Measurements from ENCODE around the gene ZNF740.
A peak's percentile ranks its signal among the peaks of the same experiment; 100 is the strongest.
"Not testable (repeated sequence)": the region's sequence is repeated elsewhere in the genome, so short reads cannot be mapped to it uniquely, and the experiment has no call there.

ZNF740 gene

GRCh38 chr12:53180220-53180930 is at the start of gene ZNF740, which contains the start of gene CSAD:
Gene ZNF740, plus strand, starts transcription at chr12:53180722. Its CDS starts 1,262 bp downstream, at chr12:53181984.
Gene CSAD, minus strand, starts transcription at chr12:53180925. Its CDS starts 7,455 bp downstream, at chr12:53173470.
- DNase-seq = peak; percentile 98

GRCh38 chr12:53131844-53132243 is 48.7 kb upstream of the ZNF740 start:
- no peak for DNase-seq

- no peak for DNase-seq
Observed at GRCh38 chr12:53133722-53134121, 46.8 kb upstream of the ZNF740 start.

GRCh38 chr12:53143355-53143754 is 37.2 kb upstream of the ZNF740 start:
- DNase-seq = no peak

- no peak for DNase-seq
Observed at GRCh38 chr12:53145383-53146260, 34.9 kb upstream of the ZNF740 start.

- DNase-seq = no peak
Observed at GRCh38 chr12:53147181-53147580, 33.3 kb upstream of the ZNF740 start.

- no peak for DNase-seq
Observed at GRCh38 chr12:53147653-53148052, 32.9 kb upstream of the ZNF740 start.

- no peak for DNase-seq
Observed at GRCh38 chr12:53151039-53151438, 29.5 kb upstream of the ZNF740 start.

- DNase-seq = no peak
Observed at GRCh38 chr12:53152390-53152789, 28.1 kb upstream of the ZNF740 start.

- peak; percentile 86 for DNase-seq
Observed at GRCh38 chr12:53159195-53159839, 21.2 kb upstream of the ZNF740 start.

GRCh38 chr12:53160000-53160399 is 20.5 kb upstream of the ZNF740 start:
- no peak for DNase-seq

- DNase-seq = no peak
Observed at GRCh38 chr12:53160673-53161072, 19.8 kb upstream of the ZNF740 start.

GRCh38 chr12:53161119-53161911 is 19.2 kb upstream of the ZNF740 start:
- no peak for DNase-seq

- not testable (repeated sequence) for DNase-seq
Observed at GRCh38 chr12:53163008-53163407, 17.5 kb upstream of the ZNF740 start.

GRCh38 chr12:53166837-53167236 is 13.7 kb upstream of the ZNF740 start:
- DNase-seq = no peak

GRCh38 chr12:53169644-53170043 is 10.9 kb upstream of the ZNF740 start:
- no peak for DNase-seq

GRCh38 chr12:53170215-53170614 is 10.3 kb upstream of the ZNF740 start:
- no peak for DNase-seq

- DNase-seq = no peak
Observed at GRCh38 chr12:53170876-53171724, 9.4 kb upstream of the ZNF740 start.

- DNase-seq = no peak
Observed at GRCh38 chr12:53171725-53172329, 8.7 kb upstream of the ZNF740 start.

GRCh38 chr12:53172352-53172751 is 8.2 kb upstream of the ZNF740 start:
- no peak for DNase-seq

GRCh38 chr12:53173085-53173715 is 7.3 kb upstream of the ZNF740 start:
- DNase-seq = no peak

All from RPMI8226 (cell line).